Cardiac muscle cell (in vitro differentiated cells and primary cell): ENCODE data around the gene ZNF672. TPM values are rescaled to one million over a fixed set of nuclear protein-coding genes. Genes with fewer than 3 reads are reported as not detected.

Source experiments
- DNase-seq, 2 donors: peaks; one replicate each; pipeline versions ENCODE4 v3.0.0 to v3.0.0-alpha.2; 2010 to 2017; ENCODE audit warnings: low read depth in 1 of 2, low spot score in 1 of 2
- H3K27ac ChIP-seq: fragments of 200-600 bp; sonication (generic); 2 replicates; pipeline ENCODE4 v1.5.1; 2016
- H3K27me3 ChIP-seq: fragments of 200-600 bp; sonication (generic); 2 replicates; pipeline ENCODE4 v1.6.0; 2016; ENCODE audit warnings: control low read depth
- H3K36me3 ChIP-seq: fragments of 200-600 bp; sonication (generic); 2 replicates; pipeline ENCODE4 v1.5.1; 2016; ENCODE audit warnings: control low read depth
- H3K4me1 ChIP-seq: fragments of 200-600 bp; sonication (generic); 2 replicates; pipeline ENCODE4 v1.8.1; 2017; ENCODE audit warnings: low read depth, mild to moderate bottlenecking, mixed run types
- H3K4me3 ChIP-seq: fragments of 200-600 bp; sonication (generic); 2 replicates; pipeline ENCODE4 v1.5.1; 2016; ENCODE audit warnings: mild to moderate bottlenecking
- H3K9me3 ChIP-seq: fragments of 200-600 bp; sonication (generic); 2 replicates; pipeline ENCODE4 v1.5.1; 2017; ENCODE audit warnings: low read depth, mild to moderate bottlenecking, control low read depth
- CTCF ChIP-seq: IDR thresholded peaks from 2 replicates; pipeline ENCODE4 v1.5.1; 2012; ENCODE audit warnings: low read depth, mild to moderate bottlenecking, low read length
- polyA plus RNA-seq: library from polyadenylated mRNA; unstranded; fragments of >200 nt; fragmentation: Nextera tagmentation; extraction: Ambion mirVana; gene quantifications from 2 replicates; pipeline ENCODE4 v1.2.1, GENCODE V29; 2016
- total RNA-seq: library from RNA; depleted of rRNA; stranded (reverse); fragments of >200 nt; gene quantifications from 2 replicates; pipeline ENCODE4 v1.2.3, GENCODE V29; 2016

Gene ZNF672
- total and polyA plus RNA-seq, 2 experiments from 2014 or later, result 59.2 to 66.3 TPM

- H3K36me3 ChIP-seq, result peaks cover 38% of the 10 kb centered on the region
- H3K9me3 ChIP-seq, result no peaks in the 10 kb centered on the region
- H3K27me3 ChIP-seq, result no peaks in the 10 kb centered on the region
- no peak for DNase-seq
- H3K4me3 ChIP-seq, result no peak overlapping the region
- no peaks in the 10 kb centered on the region for H3K4me1 ChIP-seq
- no peak for TF ChIP-seq CTCF
- peak overlapping the region; percentile 67 for H3K27ac ChIP-seq
Observed at GRCh38 chr1:248850124-248850523, 12.1 kb downstream of the ZNF672 start.

GRCh38 chr1:248850536-248851251, 12.7 kb downstream of the ZNF672 start:
- H3K36me3 ChIP-seq, result peaks cover 32% of the 10 kb centered on the region
- TF ChIP-seq CTCF, result no peak
- H3K27ac ChIP-seq, result peak overlapping the region; percentile 67
- H3K27me3 ChIP-seq, result no peaks in the 10 kb centered on the region
- no peak overlapping the region for H3K4me3 ChIP-seq
- no peak for DNase-seq
- H3K9me3 ChIP-seq, result no peaks in the 10 kb centered on the region
- H3K4me1 ChIP-seq, result no peaks in the 10 kb centered on the region

DNA sequence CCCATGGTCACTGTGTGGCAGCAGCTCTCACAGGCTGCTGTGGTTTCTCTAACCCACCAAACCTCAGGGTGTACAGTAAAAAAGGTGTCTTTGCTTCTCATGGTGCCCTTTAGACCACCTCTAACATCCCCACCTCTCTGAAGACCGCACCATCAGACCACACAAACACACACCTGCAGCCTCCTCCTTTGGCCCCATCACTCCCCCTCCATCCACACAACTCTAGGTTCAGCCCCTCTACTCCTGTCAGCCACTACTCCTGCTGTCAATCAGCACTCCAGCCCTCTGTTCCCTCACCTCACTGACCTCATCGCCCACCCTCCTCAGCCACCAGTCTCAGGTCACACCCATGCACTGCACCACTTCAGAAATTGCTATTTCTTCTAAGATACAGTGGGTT, 13.4 kb downstream of the ZNF672 start:
- no peak for TF ChIP-seq CTCF
- Histone ChIP-seq H3K27ac (peak overlapping the region; percentile 67), H3K4me1 (no peaks in the 10 kb centered on the region), H3K36me3 (peaks cover 25% of the 10 kb centered on the region), H3K4me3 (no peak overlapping the region), H3K9me3 (no peaks in the 10 kb centered on the region), H3K27me3 (no peaks in the 10 kb centered on the region)
- no peak for DNase-seq

- no peak for TF ChIP-seq CTCF
- Histone ChIP-seq H3K27me3 (no peaks in the 10 kb centered on the region), H3K27ac (peak overlapping the region; percentile 67), H3K36me3 (peaks cover 16% of the 10 kb centered on the region), H3K4me1 (peaks cover 3% of the 10 kb centered on the region), H3K4me3 (no peak overlapping the region), H3K9me3 (no peaks in the 10 kb centered on the region)
- peak in 1 of 2 donors; percentile 54 for DNase-seq
Observed at GRCh38 chr1:248852481-248853405, 14.7 kb downstream of the ZNF672 start.

DNA sequence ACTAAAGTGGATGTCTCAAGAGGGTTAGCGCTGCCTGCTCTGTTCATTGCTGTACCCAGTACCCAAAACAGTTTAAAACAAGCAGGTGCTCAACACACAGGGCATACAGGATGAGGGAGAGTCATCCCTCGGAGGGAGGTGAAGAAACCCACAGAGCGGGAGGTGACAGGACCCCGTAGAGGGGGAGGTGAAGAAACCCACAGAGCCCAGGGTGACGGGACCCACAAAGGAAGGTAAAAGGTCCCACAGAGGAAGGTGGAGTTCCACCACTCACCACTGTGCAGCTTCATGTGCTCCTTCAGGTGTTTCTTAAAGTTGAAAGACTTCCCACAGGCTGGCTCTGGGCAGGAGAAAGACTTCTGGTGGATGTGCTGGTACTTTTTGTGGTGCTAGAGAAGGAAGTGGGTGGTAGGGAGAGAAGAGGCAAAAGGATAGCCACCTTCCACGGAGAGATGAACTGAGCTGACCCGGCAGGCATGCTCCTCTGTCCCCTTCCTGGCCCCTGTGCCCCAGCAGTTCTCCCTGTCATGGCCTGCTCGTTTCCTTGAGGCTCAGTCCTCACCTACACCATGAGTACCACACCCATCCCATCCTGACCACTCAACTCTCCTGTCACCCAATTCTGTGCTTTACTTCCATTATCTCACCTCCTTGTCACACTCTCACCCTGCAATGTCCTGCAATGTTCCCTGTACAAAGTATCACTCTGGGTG, 15.8 kb downstream of the ZNF672 start:
- Histone ChIP-seq H3K4me1 (peaks cover 10% of the 10 kb centered on the region), H3K9me3 (no peaks in the 10 kb centered on the region), H3K36me3 (peaks cover 11% of the 10 kb centered on the region), H3K27ac (no peak overlapping the region), H3K27me3 (no peaks in the 10 kb centered on the region), H3K4me3 (no peak overlapping the region)
- TF ChIP-seq CTCF, result no peak
- no peak for DNase-seq
